HEK293 (cell line): ENCODE data around the gene CCDC184.

Source experiments
- HIC1 ChIP-seq: fragments of 450-650 bp; formaldehyde crosslinking; IDR thresholded peaks from 2 replicates; pipeline ENCODE4 v1.5.1; 2016; ENCODE audit warnings: missing biosample characterization, missing genetic modification characterization
- KLF16 ChIP-seq: fragments of 450-650 bp; formaldehyde crosslinking; IDR thresholded peaks from 2 replicates; pipeline ENCODE4 v1.5.1; 2017; ENCODE audit warnings: missing biosample characterization, missing genetic modification characterization
- KLF8 ChIP-seq: fragments of 450-650 bp; formaldehyde crosslinking; IDR thresholded peaks from 2 replicates; pipeline ENCODE4 v1.5.1; 2016; ENCODE audit warnings: missing biosample characterization, missing genetic modification characterization
- OVOL3 ChIP-seq: fragments of 450-650 bp; formaldehyde crosslinking; IDR thresholded peaks from 2 replicates; pipeline ENCODE4 v1.5.1; 2016; ENCODE audit warnings: missing biosample characterization, missing genetic modification characterization
- PATZ1 ChIP-seq: fragments of 450-650 bp; formaldehyde crosslinking; IDR thresholded peaks from 2 replicates; pipeline ENCODE4 v1.5.1; 2016; ENCODE audit warnings: missing biosample characterization, missing genetic modification characterization
- REST ChIP-seq: fragments of 450-650 bp; formaldehyde crosslinking; IDR thresholded peaks from 2 replicates; pipeline ENCODE4 v1.5.1; 2016; ENCODE audit warnings: missing biosample characterization, missing genetic modification characterization
- SETDB1 ChIP-seq: IDR thresholded peaks from one replicate; pipeline ENCODE4 v1.6.1; 2017; ENCODE audit warnings: mild to moderate bottlenecking, low read length, moderate library complexity, mixed read lengths; ENCODE audit not compliant: insufficient read length
- ZBTB17 ChIP-seq: fragments of 450-650 bp; formaldehyde crosslinking; IDR thresholded peaks from 2 replicates; pipeline ENCODE4 v1.5.1; 2016; ENCODE audit warnings: missing biosample characterization, missing genetic modification characterization
- ZBTB20 ChIP-seq: fragments of 450-650 bp; formaldehyde crosslinking; IDR thresholded peaks from 2 replicates; pipeline ENCODE4 v1.5.1; 2016; ENCODE audit warnings: missing biosample characterization, missing genetic modification characterization
- ZNF133 ChIP-seq: fragments of 450-650 bp; formaldehyde crosslinking; IDR thresholded peaks from 2 replicates; pipeline ENCODE4 v1.5.1; 2016; ENCODE audit warnings: missing biosample characterization, missing genetic modification characterization
- ZNF140 ChIP-seq: fragments of 450-650 bp; formaldehyde crosslinking; IDR thresholded peaks from 2 replicates; pipeline ENCODE4 v1.5.1; 2016; ENCODE audit warnings: missing biosample characterization, missing genetic modification characterization
- ZNF146 ChIP-seq: fragments of 450-650 bp; formaldehyde crosslinking; IDR thresholded peaks from 2 replicates; pipeline ENCODE4 v1.5.1; 2016; ENCODE audit warnings: missing biosample characterization, missing genetic modification characterization
- ZNF174 ChIP-seq: fragments of 450-650 bp; formaldehyde crosslinking; IDR thresholded peaks from 2 replicates; pipeline ENCODE4 v1.5.0; 2017; ENCODE audit warnings: missing biosample characterization, mild to moderate bottlenecking, missing genetic modification characterization
- ZNF366 ChIP-seq: fragments of 450-650 bp; formaldehyde crosslinking; conservative IDR thresholded peaks from 2 replicates; pipeline ENCODE4 v1.5.1; 2016; ENCODE audit warnings: missing biosample characterization, missing genetic modification characterization
- ZNF518A ChIP-seq: fragments of 450-650 bp; formaldehyde crosslinking; conservative IDR thresholded peaks from 2 replicates; pipeline ENCODE4 v1.5.1; 2016; ENCODE audit warnings: low read depth, missing biosample characterization, missing genetic modification characterization
- ZNF558 ChIP-seq: fragments of 450-650 bp; formaldehyde crosslinking; IDR thresholded peaks from 2 replicates; pipeline ENCODE4 v1.5.1; 2016; ENCODE audit warnings: missing biosample characterization, missing genetic modification characterization
- ZNF692 ChIP-seq: fragments of 450-650 bp; formaldehyde crosslinking; IDR thresholded peaks from 2 replicates; pipeline ENCODE4 v1.5.1; 2016; ENCODE audit warnings: missing biosample characterization, missing genetic modification characterization
- ZSCAN16 ChIP-seq: fragments of 450-650 bp; formaldehyde crosslinking; IDR thresholded peaks from 2 replicates; pipeline ENCODE4 v1.5.1; 2016; ENCODE audit warnings: missing biosample characterization, missing genetic modification characterization
- TF ChIP-seq, protein P1 (sequence below): fragments of 450-650 bp; formaldehyde crosslinking; IDR thresholded peaks from 2 replicates; pipeline ENCODE4 v1.5.1; 2016; ENCODE audit warnings: missing biosample characterization, missing genetic modification characterization

CCDC184 gene

DNA sequence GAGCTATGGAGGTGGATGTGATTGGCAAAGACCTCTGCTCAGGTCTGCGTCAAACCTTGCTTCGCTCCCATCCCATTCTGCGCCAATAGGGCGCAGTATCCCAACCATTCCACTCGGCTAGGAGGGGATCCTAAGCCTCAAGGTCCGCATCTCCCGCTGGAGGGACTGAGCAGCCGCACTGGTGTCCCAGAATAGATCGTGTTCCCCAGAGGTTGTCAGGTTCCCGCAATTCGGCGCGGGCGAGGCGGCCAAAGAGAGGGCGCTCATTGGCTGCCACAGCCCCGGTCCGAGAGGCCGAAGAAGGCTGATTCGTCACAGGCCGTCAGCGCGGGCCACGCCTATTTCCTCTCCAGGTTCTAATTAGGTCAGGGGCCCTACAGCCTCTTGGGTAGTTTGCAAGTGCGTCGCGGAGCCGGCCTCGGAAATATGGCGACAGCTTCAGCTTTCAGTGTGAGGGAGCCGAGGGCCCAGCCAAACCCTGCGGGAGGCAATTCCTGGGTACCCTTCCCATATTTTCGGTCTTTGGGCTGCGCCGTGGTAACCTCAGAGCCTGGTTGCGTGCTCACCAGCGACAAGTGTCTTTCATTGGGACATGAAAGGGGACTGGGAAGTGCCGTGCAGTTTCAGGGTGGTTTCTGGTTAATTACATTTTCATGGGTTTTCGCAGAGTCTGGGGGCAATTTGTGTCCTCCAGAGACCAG, 14.7 kb downstream of the CCDC184 start (continued):
- TF ChIP-seq ZNF692 (tag by site-specific recombination) (peak; percentile 53; the same call in 1 of the 2 replicates), ZNF558 (tag by site-specific recombination) (0 out of 2 replicates have a peak, but pooled peaks have one; percentile 20), ZNF146 (tag by site-specific recombination) (no peak), ZNF133 (tag by site-specific recombination) (no peak), REST (no peak), KLF8 (peak; percentile 21; the same call in 1 of the 2 replicates), ZSCAN16 (no peak), HIC1 (tag by site-specific recombination) (no peak), ZNF518A (0 out of 2 replicates have a peak, but pooled peaks have one; percentile 26), SETDB1 (peak; percentile 89), ZNF140 (tag by site-specific recombination) (no peak), PATZ1 (0 out of 2 replicates have a peak, but pooled peaks have one; percentile 15), ZNF174 (tag by site-specific recombination) (no peak), ZBTB20 (tag by site-specific recombination) (peak; percentile 7; the same call in 1 of the 2 replicates), OVOL3 (tag by site-specific recombination) (0 out of 2 replicates have a peak, but pooled peaks have one; percentile 14), KLF16 (no peak), ZNF366 (tag by site-specific recombination) (peak; percentile 53), ZBTB17 (tag by site-specific recombination) (peak; percentile 95)
- TF ChIP-seq, protein P1, sequence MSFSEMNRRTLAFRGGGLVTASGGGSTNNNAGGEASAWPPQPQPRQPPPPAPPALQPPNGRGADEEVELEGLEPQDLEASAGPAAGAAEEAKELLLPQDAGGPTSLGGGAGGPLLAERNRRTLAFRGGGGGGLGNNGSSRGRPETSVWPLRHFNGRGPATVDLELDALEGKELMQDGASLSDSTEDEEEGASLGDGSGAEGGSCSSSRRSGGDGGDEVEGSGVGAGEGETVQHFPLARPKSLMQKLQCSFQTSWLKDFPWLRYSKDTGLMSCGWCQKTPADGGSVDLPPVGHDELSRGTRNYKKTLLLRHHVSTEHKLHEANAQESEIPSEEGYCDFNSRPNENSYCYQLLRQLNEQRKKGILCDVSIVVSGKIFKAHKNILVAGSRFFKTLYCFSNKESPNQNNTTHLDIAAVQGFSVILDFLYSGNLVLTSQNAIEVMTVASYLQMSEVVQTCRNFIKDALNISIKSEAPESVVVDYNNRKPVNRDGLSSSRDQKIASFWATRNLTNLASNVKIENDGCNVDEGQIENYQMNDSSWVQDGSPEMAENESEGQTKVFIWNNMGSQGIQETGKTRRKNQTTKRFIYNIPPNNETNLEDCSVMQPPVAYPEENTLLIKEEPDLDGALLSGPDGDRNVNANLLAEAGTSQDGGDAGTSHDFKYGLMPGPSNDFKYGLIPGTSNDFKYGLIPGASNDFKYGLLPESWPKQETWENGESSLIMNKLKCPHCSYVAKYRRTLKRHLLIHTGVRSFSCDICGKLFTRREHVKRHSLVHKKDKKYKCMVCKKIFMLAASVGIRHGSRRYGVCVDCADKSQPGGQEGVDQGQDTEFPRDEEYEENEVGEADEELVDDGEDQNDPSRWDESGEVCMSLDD (tag by site-specific recombination), result 0 out of 2 replicates have a peak, but pooled peaks have one; percentile 49
